Measurements from ENCODE around the gene SLIT3.
A peak's percentile ranks its signal among the peaks of the same experiment; 100 is the strongest.

The SLIT3 gene

DNA sequence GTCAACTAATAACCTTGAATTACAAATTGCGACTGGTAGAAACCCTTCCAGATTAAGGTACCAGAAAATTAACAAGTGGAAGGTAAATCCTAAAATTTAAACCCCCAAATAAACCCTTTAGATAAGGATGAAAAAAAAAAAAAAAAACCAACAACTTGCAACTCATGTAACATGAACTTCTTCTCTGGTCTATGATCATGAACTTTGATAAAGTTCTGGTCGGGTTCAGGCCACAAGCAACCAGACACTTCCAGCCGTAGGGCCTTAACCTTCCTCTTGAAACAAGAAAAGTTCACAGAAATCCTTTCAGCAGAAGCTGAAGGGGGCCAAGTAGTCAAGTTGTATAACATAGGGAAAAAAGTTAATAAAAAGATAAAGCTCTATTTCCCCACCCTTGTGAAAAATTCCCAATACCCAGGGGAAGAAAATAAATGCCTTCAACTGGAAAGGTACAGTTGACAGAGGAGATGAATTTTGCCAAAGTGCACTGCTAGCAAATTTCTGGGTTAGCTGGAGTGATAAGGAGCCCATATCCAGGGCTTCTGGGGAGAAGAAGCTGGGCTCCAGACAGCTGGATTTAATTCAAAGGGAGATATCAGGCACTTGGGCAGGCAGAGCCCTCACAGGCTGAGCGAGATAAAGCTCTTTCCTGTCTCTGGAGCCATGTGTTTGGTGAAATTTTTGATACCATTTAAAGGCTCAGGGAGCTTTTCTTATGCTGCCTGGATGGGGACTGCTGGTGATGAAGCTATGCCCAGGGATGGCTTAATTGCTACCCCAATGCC lies 487.6 kb downstream of the SLIT3 start:
- DNase-seq = no peak

GRCh38 chr5:168810641-168811040 lies 490.3 kb downstream of the SLIT3 start:
- DNase-seq = no peak

DNA sequence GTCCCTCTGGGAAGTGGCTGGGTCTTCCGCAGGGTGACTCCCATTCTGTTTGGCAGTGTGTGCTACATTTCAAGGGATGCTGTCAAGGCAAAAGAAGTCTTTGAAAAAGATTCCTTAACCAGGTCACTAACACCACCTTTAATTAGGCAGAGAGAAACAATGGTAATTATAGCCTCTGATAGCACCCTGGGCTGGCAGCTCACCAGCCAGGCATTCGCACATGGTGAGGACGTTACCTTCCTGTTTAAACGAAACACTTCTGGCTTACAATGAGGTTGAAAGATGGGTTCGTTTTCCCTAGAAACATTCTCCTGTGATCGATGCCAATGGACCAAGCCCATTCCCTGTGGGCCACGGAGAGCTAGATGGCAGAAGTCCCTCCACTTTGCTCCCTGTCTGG lies 491.7 kb downstream of the SLIT3 start:
- DNase-seq = no peak

- no peak for DNase-seq
Measured at GRCh38 chr5:168808051-168808616, 492.8 kb downstream of the SLIT3 start.

- DNase-seq = no peak
Measured at GRCh38 chr5:168807287-168807686, 493.7 kb downstream of the SLIT3 start.

GRCh38 chr5:168803541-168803940 lies 497.4 kb downstream of the SLIT3 start:
- DNase-seq = no peak

DNA sequence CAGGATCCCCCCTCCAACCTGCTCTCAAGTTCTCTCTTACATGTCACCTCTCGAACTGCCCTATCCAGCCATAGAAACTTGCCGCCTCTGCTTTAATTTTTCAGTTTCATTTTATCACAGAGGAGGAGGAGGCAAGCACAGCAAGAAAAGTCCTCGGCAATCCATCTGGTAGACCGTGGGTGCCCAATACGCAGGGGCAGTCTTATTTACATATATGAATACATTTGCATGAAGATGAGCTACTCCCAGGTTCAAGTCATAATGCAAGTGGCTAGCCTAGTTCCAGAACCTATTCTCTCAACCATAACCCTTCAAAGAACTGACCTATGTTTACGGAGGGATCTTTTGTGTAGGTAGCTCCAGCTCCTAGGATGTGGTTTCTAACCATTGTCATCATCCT lies 498.6 kb downstream of the SLIT3 start:
- DNase-seq = no peak

- no peak for DNase-seq
Measured at GRCh38 chr5:168801567-168801966, 499.4 kb downstream of the SLIT3 start.

DNA sequence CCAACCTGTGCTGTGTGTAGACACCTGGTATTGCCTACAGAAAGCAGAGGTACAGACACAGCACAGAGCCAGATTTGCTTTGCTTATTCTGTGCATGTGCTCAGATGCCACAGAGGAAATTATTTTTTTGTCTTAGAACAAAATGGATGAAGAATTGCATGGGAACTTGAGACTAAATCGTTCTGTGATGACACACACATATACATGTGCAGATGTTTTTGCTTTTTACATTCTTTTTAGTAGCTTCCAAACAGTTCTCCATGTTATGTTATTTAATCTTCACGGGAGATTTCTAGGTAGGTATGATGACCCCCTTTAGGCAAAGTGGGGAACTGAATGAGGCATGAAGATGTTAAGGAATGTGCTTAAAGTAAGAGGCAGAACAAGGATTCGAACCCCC lies 500.2 kb downstream of the SLIT3 start:
- DNase-seq = no peak

GRCh38 chr5:168798065-168799023 lies 502.6 kb downstream of the SLIT3 start:
- DNase-seq = peak; percentile 52 to 67 (median 58)

DNA sequence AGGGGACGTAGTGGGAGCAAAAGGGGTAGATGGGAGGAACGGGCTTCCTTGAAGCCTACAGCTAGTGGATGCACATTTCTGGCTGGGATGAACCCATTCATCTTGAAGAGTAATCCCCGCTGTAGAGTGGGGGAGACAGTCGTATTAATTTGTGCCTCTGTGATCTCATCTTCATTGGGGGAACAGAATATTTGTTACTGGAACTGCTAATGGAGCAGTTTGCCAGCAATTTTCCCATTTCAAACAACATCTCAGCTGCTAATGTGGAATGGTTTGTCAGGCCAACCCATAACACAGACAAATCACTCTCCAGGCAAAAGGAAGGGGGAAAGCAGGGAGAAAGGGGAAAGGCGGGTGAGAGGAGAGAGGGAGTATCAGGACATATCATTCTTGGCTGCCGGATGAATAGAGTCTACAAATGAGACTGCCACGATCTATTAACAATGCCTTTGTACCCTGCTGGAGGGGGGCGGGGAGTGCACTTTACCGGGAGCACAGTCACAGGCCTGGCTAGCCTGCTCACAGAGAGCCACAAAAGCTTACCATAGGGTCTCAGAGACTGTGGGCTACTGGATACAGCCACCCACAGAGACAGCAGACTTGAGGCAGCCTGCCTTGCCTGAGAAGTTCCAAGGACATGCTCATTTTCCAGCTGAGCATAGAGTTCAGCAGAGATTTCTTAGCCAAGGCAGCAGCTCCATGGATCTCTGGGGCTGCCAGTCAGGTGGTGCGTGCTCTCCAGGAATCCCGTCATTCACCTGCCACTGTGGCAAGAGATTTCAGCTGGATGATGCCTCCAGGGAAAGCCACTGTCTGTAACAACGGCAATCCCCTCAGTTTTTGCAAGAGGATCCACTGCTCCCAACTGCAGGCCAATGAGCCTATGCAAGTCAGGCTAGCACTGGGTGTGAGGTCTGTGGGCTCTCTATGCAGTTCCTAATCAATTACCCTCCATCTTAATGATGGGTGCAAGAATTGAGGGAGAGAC lies 504.1 kb downstream of the SLIT3 start:
- peak in 2 of 3 donors; percentile 21 to 30 for DNase-seq

- DNase-seq = no peak
Measured at GRCh38 chr5:168796000-168796399, 504.9 kb downstream of the SLIT3 start.

DNA sequence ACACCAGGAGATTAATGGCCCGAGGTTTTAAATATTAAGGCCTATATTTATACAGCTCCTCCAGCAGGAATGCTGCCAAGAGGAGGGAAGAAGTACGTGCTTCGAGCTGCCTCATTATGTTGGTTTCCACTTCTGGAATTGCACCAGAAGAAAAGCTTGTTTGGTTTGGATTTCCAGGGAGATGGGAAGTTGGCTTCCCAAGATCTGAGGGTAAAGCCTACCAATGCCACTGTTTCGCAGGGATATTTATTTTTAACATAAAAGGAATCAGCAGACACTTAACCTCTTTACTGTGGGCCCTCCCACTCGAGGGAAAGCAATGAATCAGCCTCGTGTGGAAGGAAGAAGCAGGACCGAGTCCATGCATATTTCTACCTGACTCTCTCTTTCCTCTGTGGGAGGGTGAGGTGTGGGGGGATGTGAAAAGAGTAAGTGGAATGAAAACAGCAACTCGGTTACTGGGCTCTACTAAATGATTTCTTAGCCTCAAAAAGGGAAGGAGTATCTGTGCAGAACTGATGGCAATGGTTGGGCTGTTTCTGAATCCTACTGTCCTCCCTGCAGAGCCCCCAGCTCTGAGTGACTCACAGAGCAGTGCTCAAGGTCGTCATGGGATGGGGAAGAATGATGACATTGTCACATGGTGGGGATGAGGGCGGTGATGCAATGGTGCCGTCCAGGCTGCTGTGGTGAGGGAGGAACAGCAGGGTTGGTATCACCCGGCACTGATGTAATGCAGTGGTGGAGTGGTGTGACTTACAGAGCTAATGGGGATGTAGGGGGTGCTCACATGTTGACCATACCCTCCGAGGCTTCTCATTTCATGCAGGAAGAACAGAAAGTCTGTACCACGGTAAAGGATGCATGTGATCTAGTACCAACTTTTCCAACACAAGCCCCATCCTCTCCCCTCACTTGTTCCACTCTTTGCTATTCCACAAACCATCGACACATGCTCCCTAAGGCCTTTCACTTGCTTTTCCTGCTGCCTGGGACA lies 506.8 kb downstream of the SLIT3 start:
- DNase-seq = peak; percentile 89 to 94 (median 91)

GRCh38 chr5:168792678-168793077 lies 508.3 kb downstream of the SLIT3 start:
- no peak for DNase-seq

- DNase-seq = peak in 2 of 3 donors; percentile 26 to 38
Measured at GRCh38 chr5:168790671-168791250, 510.2 kb downstream of the SLIT3 start.

- DNase-seq = peak; percentile 50 to 66 (median 56)
Measured at GRCh38 chr5:168790002-168790635, 510.8 kb downstream of the SLIT3 start.

GRCh38 chr5:168788786-168789185 lies 512.2 kb downstream of the SLIT3 start:
- no peak for DNase-seq

DNA sequence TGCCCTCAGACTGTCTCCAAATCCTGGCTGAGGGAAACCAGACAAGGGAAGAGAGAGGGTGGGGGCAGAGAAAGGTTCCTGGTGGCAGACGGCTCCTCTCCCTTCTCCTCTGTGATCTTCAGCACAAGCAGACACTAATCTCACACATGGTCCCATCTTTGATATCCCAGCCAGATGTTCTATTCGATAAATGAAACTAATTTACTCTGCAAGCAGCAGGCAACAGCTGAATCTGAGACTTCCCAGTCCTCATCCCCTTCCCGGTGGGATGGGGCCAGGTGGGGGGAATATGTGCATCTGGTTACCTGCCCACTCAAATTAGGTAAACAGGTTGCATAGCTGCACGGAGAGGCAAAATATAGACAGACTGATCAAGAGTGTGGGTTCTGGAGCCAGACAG lies 512.8 kb downstream of the SLIT3 start:
- DNase-seq = no peak

DNA sequence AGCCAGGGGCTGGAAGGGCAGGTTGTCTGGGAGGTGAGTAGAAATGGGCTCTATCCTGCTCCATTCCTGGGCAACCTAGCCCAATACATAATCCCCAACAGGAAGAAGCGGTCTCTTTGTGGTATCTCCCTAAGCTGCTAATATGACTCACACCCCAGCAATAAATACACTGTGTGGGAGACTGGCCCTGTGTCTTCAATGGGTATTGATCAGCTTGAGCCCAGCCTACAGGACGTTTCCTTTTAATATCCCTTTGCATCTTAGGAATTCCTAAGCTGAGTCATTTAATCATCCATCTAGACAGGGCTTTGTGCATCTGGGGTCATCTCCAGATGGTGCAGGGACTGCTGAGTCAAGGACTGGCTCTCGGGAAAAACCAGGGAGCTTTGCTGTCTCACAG lies 514.8 kb downstream of the SLIT3 start:
- DNase-seq = peak; percentile 13 to 35 (median 23)

DNA sequence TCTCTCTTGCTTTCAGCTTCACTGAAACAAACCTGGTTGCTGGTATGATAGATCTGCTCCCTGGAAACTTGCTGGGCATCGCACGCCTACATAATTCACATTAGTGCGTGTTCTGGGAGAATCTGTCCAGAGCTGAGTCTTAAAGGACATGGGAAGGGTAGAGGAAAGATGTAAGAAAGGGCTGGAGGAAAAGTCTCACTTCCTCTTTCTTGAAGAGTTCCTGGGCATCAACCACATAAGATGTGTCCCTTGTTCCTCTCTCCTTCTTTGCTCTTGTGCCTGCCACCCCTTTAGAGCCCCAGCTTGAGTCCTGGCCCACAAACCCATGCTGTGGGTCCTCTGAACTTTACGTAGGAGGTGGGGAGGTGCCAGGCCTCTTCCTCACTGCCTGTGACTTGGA lies 516.5 kb downstream of the SLIT3 start:
- DNase-seq = peak in 2 of 3 donors; percentile 17 to 31
